ENCODE results near the gene ASF1A. TPM values are rescaled to one million over a fixed set of nuclear protein-coding genes. Genes with fewer than 3 reads are reported as not detected.

The ASF1A gene
- total and polyA plus RNA-seq, 2 of the 13 experiments (the other 11 are each of a cell fraction or from before 2014, with no cell fraction given), result 14.5 to 49.9 TPM

GRCh38 chr6:118882314-118882905 lies 11.5 kb upstream of the ASF1A start:
- H3K36me3 ChIP-seq (replicated peaks in 1 of 2; ENCODE audit: control insufficient read depth in 1 of 2, insufficient read depth in 2 of 2, low read length in 2 of 2), result no peaks in the 10 kb centered on the region
- no peaks in the 10 kb centered on the region for H4K20me1 ChIP-seq (ENCODE audit: insufficient read depth, low read length)
- H3K9me3 ChIP-seq (ENCODE audit: low read length), result no peaks in the 10 kb centered on the region
- H2AFZ ChIP-seq (ENCODE audit: low read length), result no peak overlapping the region
- H3K79me2 ChIP-seq (ENCODE audit: insufficient read depth, low read length), result no peaks in the 10 kb centered on the region
- H3K27ac ChIP-seq (ENCODE audit: extremely low read length, insufficient read depth, low read length), result no peak overlapping the region
- H3K4me2 ChIP-seq (ENCODE audit: low read depth, low read length), result no peak overlapping the region
- H3K4me3 ChIP-seq (replicated peaks in 1 of 3; ENCODE audit: insufficient read depth in 1 of 3, low read depth in 2 of 3, low read length in 3 of 3), result no peak overlapping the region
- ATAC-seq (no peak), FAIRE-seq (no peak), DNase-seq (ENCODE audit: low spot score) (no peak)
- intact Hi-C loops (cut with micrococcal nuclease; ENCODE audit: unreplicated experiment), result no loop called here
- WGBS (ENCODE audit: low lambda C conversion rate), result 92% methylated on average over 4 of the region's 4 CpGs
- ChIA-PET POLR2A (interaction anchor here (1.1 to 2.3 kb wide), 2 partner anchors 9 to 11 kb away, joined by 3 to 8 read pairs; partner anchors contain the start of gene ASF1A), CTCF (ENCODE audit: low intra/inter-chr PET ratio, low total read pairs) (no interaction called here)
- in situ Hi-C loops (cut with HindIII; ENCODE audit: extremely low pct_ligation_motif_present, low pct_unique_long_range_greater_than_20kb), result no loop called here
- BruUV-seq (replicated peaks), result no TSS peak
- no peaks in the 10 kb centered on the region for H3K27me3 ChIP-seq (ENCODE audit: control insufficient read depth in 1 of 2, insufficient read depth in 2 of 2, low read length in 2 of 2)
- H3K4me1 ChIP-seq (ENCODE audit: insufficient read depth, low read length), result no peaks in the 10 kb centered on the region
- H3K9ac ChIP-seq (ENCODE audit: insufficient read depth, low read depth, low read length), result no peak overlapping the region
- no peak for TF ChIP-seq ARID4A (CRISPR knock-in tag; IDR thresholded peaks at IDR 0.05; ENCODE audit: borderline replicate concordance)
- TF ChIP-seq NONO (IDR thresholded peaks at IDR 0.05), result no peak
- TF ChIP-seq NONO (CRISPR knock-in tag; conservative IDR thresholded peaks at IDR 0.05), result no peak
- no peak for TF ChIP-seq PAWR (CRISPR knock-in tag; IDR thresholded peaks at IDR 0.05; ENCODE audit: borderline replicate concordance)
- TF ChIP-seq TBX3 (IDR thresholded peaks at IDR 0.05; ENCODE audit: borderline replicate concordance), result no peak
- TF ChIP-seq FOXK2 (IDR thresholded peaks at IDR 0.05), result no peak
- TF ChIP-seq E2F1 (CRISPR knock-in tag; IDR thresholded peaks at IDR 0.05), result no peak
- TF ChIP-seq PRDM4 (CRISPR knock-in tag; IDR thresholded peaks at IDR 0.05; ENCODE audit: borderline replicate concordance), result no peak
- TF ChIP-seq UBTF (CRISPR knock-in tag; IDR thresholded peaks at IDR 0.05), result no peak
- TF ChIP-seq PREB (CRISPR knock-in tag; IDR thresholded peaks at IDR 0.05), result no peak
